22Rv1 (cell line): ENCODE data around the gene FRAS1.
"Not testable (repeated sequence)": the region's sequence is repeated elsewhere in the genome, so short reads cannot be mapped to it uniquely, and the experiment has no call there.

Source experiments
- H3K27ac ChIP-seq: fragments of 450-650 bp; 2 replicates; pipeline ENCODE4 v1.5.1; 2017
- ZFX ChIP-seq: fragments of 450-650 bp; IDR thresholded peaks from 2 replicates; pipeline ENCODE4 v1.6.1; 2017; ENCODE audit warnings: antibody characterized with exemption, borderline replicate concordance
- TF ChIP-seq, protein P1 (sequence below): fragments of 450-650 bp; IDR thresholded peaks from 2 replicates; pipeline ENCODE4 v1.5.1; 2017; ENCODE audit warnings: mild to moderate bottlenecking

FRAS1 gene

DNA sequence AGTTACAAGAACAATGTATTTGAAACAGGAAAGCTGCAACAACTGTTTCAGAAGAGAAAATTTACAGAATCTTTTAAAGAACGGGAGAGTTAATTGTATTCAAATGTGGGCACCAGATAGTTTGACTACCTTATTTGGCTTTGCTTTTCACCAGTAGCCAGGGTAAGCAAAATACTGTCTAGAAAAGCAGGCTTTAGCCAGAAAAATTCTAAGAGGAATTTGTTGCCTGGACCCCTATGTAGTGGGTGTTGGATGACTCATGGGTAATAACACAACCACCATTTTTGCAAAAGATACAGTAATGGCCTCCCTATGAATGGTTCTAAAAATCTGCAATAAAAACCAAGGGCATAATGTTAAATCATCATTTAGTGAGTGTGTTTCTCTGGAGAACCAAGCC is 261.0 kb downstream of the FRAS1 start:
- TF ChIP-seq, protein P1, sequence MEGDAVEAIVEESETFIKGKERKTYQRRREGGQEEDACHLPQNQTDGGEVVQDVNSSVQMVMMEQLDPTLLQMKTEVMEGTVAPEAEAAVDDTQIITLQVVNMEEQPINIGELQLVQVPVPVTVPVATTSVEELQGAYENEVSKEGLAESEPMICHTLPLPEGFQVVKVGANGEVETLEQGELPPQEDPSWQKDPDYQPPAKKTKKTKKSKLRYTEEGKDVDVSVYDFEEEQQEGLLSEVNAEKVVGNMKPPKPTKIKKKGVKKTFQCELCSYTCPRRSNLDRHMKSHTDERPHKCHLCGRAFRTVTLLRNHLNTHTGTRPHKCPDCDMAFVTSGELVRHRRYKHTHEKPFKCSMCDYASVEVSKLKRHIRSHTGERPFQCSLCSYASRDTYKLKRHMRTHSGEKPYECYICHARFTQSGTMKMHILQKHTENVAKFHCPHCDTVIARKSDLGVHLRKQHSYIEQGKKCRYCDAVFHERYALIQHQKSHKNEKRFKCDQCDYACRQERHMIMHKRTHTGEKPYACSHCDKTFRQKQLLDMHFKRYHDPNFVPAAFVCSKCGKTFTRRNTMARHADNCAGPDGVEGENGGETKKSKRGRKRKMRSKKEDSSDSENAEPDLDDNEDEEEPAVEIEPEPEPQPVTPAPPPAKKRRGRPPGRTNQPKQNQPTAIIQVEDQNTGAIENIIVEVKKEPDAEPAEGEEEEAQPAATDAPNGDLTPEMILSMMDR: no peak
- no peak for TF ChIP-seq ZFX
- no peak overlapping the region for H3K27ac ChIP-seq

GRCh38 chr4:78320349-78320935 is 263.3 kb downstream of the FRAS1 start:
- no peak for TF ChIP-seq ZFX
- TF ChIP-seq, protein P1: no peak
- H3K27ac ChIP-seq: no peak overlapping the region

GRCh38 chr4:78322032-78322431 is 264.9 kb downstream of the FRAS1 start:
- no peak for TF ChIP-seq ZFX
- TF ChIP-seq, protein P1: no peak
- no peak overlapping the region for H3K27ac ChIP-seq

GRCh38 chr4:78323439-78323838 is 266.3 kb downstream of the FRAS1 start:
- no peak overlapping the region for H3K27ac ChIP-seq
- no peak for TF ChIP-seq ZFX
- TF ChIP-seq, protein P1: no peak

GRCh38 chr4:78324625-78325024 is 267.5 kb downstream of the FRAS1 start:
- TF ChIP-seq, protein P1: no peak
- TF ChIP-seq ZFX: no peak
- H3K27ac ChIP-seq: no peak overlapping the region

- H3K27ac ChIP-seq: no peak overlapping the region
- TF ChIP-seq, protein P1: no peak
- no peak for TF ChIP-seq ZFX
Measured at GRCh38 chr4:78325271-78326157, 268.4 kb downstream of the FRAS1 start.

- H3K27ac ChIP-seq: not testable (repeated sequence)
Measured at GRCh38 chr4:78328591-78328990, 271.5 kb downstream of the FRAS1 start.
